ENCODE data around the gene TNPO2.

The TNPO2 gene

DNA sequence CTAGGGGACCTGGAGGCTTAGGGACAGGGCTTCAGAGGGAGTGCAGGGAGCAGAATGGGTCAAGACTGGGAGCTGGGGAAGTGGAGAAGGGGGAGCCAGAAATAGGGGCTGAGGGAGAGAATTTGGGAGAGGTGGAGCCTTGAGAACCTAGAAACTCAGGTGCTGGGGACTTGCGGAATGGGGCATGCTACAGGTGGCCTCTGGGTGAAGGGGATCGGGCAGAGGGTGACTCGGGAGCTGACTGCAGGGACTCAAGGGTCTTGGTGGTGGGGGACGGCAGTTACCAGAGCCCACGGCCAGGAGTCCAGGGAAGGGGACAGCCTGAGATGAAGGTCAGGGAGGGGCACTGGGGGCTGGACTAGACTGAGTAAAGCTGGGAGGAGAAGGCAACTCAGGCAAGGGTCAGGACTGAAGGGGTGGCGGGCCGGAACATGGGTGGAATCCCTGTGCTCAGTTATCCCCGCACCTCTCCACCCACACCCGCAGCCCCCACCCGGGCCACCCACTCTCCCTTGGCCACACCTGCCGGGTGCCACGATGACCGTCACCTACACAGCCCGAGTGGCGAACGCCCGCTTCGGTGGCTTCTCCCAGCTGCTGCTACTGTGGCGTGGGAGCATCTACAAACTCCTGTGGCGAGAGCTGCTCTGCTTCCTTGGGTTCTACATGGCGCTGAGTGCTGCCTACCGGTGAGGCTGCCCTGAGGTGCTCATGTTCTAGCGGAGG is 28.5 kb upstream of the TNPO2 start:
- no peak overlapping the region for H3K4me3 Mint-ChIP-seq
- peaks cover 4% of the 10 kb centered on the region for H3K4me1 Mint-ChIP-seq (ENCODE audit: low read depth)
- H3K36me3 Mint-ChIP-seq (ENCODE audit: low read depth), result peaks cover 12% of the 10 kb centered on the region
- no peak for DNase-seq (ENCODE audit: low spot score)
- peaks cover 17% of the 10 kb centered on the region for H3K27me3 Mint-ChIP-seq (ENCODE audit: low read depth)
- no peak overlapping the region for H3K27ac Mint-ChIP-seq
- peaks cover 6% of the 10 kb centered on the region for H3K9me3 Mint-ChIP-seq

DNA sequence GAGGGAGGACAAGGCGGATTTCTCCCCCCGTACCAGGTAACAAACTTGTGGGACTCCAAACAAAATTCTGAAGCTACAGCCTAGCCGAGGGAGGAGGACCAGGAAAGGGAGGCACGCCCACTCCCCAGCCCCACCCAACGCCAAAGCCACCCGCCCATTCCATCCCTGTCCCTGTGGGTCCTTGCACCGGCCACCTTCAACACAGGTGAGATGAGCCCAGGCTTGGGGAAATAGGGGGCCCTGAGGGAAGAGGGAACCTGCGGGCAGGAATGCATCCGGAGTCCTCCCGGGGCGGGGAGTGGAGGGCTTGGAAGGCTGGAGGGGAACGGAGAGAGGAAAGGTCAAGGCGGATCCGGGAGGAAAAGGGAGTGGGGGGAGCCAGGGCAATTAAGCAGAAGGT is 27.9 kb upstream of the TNPO2 start, which contains the start of gene BEST2:
Gene BEST2 (plus strand): TSS at position 157 of the 400 bp plus-strand sequence. CDS start 802 bp downstream, outside the sequence.
- Mint-ChIP-seq H3K27me3 (ENCODE audit: low read depth) (peaks cover 17% of the 10 kb centered on the region), H3K4me1 (ENCODE audit: low read depth) (peaks cover 4% of the 10 kb centered on the region), H3K9me3 (peaks cover 6% of the 10 kb centered on the region), H3K4me3 (no peak within 1 kb of the TSS), H3K27ac (no peak within 1 kb of the TSS), H3K36me3 (ENCODE audit: low read depth) (peaks cover 18% of the 10 kb centered on the region)
- DNase-seq (ENCODE audit: low spot score), result no peak

DNA sequence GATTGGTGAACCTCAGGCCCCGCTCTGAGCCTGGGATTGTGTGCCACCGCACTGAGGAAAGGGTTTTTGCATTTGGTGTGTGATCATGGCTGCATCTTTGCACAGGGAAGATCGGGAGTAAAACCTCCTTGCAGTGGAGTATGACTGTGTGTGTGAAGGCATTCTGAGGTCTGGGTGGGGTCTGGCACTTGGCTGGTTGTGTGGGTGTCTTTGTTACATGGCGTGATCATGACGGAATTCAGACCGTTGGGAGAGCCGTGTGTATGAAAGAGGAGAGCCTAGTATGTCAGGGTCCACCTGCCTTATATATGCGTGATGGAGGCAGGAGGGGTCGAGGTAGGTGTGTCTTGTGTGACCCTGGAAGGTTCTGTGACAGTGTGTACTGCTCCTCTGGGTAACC is 27.1 kb upstream of the TNPO2 start:
- H3K9me3 Mint-ChIP-seq, result peaks cover 6% of the 10 kb centered on the region

DNA sequence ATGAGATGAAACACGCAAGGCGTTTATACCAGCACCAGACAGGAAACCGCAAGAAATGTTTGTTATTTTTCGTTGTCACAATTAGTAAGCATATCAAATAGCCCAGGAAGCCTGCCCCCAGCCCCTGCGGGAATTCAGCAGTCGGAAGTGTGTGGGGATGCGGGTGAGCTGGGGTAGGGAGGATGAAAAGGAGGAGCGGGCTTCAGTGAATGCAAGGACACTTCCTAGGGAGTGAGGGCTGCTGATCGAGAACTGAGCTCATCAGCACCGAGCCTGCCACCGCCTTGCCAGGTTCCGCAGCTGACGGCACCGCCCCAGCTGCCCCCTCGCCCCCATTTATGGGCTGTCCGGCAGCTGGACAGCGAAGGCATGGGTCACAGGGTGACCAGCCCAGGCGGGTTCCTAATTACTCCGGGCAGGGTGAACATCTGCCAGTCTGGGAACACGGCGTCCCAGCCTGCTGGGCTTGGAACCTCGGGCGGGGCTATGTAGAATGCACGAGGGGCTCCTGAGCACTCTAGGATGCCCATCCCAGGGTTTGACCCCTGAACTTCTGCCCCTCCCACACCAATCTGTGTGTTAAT is 26.3 kb upstream of the TNPO2 start:
- no peak overlapping the region for H3K4me3 Mint-ChIP-seq
- peaks cover 6% of the 10 kb centered on the region for H3K9me3 Mint-ChIP-seq
- peak overlapping the region; percentile 17 for H3K27ac Mint-ChIP-seq
- peaks cover 17% of the 10 kb centered on the region for H3K27me3 Mint-ChIP-seq (ENCODE audit: low read depth)
- peaks cover 29% of the 10 kb centered on the region for H3K36me3 Mint-ChIP-seq (ENCODE audit: low read depth)
- DNase-seq (ENCODE audit: low spot score), result no peak
- peaks cover 4% of the 10 kb centered on the region for H3K4me1 Mint-ChIP-seq (ENCODE audit: low read depth)

More for the DNA sequence above, 27.1 kb upstream of the TNPO2 start:
- Mint-ChIP-seq H3K36me3 (ENCODE audit: low read depth) (peaks cover 22% of the 10 kb centered on the region), H3K27ac (no peak overlapping the region), H3K4me3 (no peak overlapping the region), H3K4me1 (ENCODE audit: low read depth) (peaks cover 4% of the 10 kb centered on the region), H3K27me3 (ENCODE audit: low read depth) (peaks cover 17% of the 10 kb centered on the region)
- no peak for DNase-seq (ENCODE audit: low spot score)

DNA sequence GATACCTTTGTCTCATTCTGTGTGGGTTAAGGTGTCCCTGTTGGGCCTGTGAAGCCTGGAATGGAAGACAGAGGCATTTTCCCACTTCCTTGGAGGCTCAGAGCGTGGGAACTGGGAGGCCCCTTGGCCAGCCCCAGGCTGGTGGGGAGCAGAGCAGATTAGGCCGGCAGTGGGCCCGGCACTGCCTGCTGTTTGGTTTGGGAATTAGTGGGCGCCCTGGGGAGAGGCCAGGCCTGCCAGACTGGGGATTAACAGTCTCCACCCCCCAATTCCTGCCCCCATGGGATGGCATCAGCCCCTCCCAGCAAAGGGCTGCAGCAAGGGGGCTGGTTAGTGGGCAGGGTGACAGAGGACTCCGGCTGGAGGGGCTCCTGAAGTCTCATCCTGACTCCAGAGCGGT is 24.8 kb upstream of the TNPO2 start:
- Mint-ChIP-seq H3K27me3 (ENCODE audit: low read depth) (peaks cover 16% of the 10 kb centered on the region), H3K9me3 (peaks cover 6% of the 10 kb centered on the region), H3K4me1 (ENCODE audit: low read depth) (peaks cover 4% of the 10 kb centered on the region), H3K27ac (no peak overlapping the region), H3K4me3 (no peak overlapping the region), H3K36me3 (ENCODE audit: low read depth) (peaks cover 35% of the 10 kb centered on the region)
- no peak for DNase-seq (ENCODE audit: low spot score)

DNA sequence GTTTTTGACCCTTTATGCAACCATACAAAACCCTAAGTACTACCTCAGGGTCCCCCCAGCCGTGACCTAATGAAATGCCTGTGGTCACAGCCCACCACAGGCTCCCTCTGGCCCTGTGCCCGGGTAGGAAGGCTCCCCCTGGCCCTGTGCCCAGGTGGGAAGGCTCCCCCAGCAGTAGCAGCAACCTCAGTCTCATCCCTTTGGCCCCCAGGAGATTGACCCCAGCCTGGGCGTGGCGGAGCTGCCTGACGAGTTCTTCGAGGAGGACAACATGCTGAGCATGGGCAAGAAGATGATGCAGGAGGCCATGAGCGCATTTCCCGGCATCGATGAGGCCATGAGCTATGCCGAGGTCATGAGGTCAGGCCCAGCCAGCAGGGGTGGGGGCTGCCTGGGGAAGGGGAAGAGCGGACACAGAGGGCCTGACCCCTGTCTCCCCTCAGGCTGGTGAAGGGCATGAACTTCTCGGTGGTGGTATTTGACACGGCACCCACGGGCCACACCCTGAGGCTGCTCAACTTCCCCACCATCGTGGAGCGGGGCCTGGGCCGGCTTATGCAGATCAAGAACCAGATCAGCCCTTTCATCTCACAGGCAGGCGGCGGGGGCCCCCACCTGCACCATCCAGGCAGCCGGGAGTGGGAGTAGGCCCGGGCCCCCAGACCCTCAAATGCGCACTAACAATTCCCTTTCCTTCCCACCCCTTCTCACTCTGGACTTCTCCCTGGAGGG is 21.6 kb upstream of the TNPO2 start:
- H3K27me3 Mint-ChIP-seq (ENCODE audit: low read depth), result peaks cover 3% of the 10 kb centered on the region
- no peak overlapping the region for H3K4me3 Mint-ChIP-seq
- H3K36me3 Mint-ChIP-seq (ENCODE audit: low read depth), result peaks cover 45% of the 10 kb centered on the region
- DNase-seq (ENCODE audit: low spot score), result no peak
- H3K4me1 Mint-ChIP-seq (ENCODE audit: low read depth), result peaks cover 4% of the 10 kb centered on the region
- H3K9me3 Mint-ChIP-seq, result peaks cover 6% of the 10 kb centered on the region
- no peak overlapping the region for H3K27ac Mint-ChIP-seq

DNA sequence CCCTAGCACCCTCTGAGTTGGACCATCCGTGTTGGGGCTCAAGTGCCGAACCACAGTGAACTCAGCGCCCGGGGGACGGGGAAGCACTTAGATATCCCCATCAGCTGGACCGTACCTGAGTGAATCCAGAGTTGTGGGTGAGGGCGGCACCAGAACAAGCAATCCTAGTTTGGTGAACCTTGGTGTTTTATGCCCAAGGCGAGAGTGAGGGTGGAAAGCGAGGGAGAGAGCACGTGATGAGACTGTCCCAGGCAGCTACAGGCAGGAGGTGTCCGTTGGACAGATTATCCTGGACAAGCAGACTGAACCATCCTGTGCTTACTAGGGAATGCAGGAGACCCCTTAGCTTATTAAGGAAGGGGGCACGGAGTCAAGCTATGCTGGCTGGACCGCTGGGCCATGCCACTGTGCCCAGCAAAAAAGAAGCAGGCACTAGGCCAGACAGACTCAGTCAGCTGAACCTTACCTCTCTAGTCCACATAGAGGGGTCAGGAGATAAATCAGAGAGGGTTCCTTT is 14.2 kb upstream of the TNPO2 start:
- peaks cover 28% of the 10 kb centered on the region for H3K36me3 Mint-ChIP-seq (ENCODE audit: low read depth)
- H3K9me3 Mint-ChIP-seq, result no peaks in the 10 kb centered on the region
- no peaks in the 10 kb centered on the region for H3K27me3 Mint-ChIP-seq (ENCODE audit: low read depth)
- H3K4me3 Mint-ChIP-seq, result peak overlapping the region; percentile 100
- peak overlapping the region; percentile 57 for H3K27ac Mint-ChIP-seq
- H3K4me1 Mint-ChIP-seq (ENCODE audit: low read depth), result peaks cover 25% of the 10 kb centered on the region
- DNase-seq (ENCODE audit: low spot score), result no peak

DNA sequence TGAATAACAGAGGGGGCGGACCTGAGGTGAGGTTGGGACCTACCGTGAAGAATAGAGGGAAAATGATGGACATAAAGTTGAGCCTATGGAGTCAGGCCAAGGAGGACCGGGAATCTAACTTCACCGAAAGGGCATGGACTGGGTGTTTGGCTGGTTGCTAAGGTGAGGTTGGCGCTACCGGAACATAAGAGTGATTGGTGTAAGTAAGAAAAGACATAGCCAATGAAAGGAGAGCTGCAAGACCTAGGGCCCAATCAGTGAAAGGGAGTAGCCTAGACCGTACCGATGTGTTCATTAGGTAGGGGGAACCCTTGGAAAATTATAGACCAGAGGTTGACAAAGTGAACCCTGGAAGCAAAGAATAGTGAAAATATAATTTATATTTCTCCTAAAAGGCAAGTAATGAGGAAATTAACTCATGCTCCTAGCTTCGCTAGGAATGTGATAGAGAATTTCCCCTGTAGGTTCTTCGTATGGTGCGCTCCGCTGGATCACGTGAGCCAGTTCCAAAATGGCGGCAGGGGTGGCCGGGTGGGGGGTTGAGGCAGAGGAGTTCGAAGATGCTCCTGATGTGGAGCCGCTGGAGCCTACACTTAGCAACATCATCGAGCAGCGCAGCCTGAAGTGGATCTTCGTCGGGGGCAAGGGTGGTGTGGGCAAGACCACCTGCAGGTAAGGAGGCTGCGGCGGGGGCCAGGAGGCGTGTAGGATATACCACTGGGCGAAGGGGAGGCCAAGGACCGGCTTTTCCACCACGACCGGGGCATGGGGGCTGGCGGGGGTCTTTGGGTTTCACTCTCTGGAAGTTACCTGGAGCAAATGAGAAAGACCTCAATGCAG is 13.5 kb upstream of the TNPO2 start, which contains the start of gene GET3:
Gene GET3 (plus strand): TSS at position 503 of the 840 bp plus-strand sequence. CDS start 9 bp downstream, at position 512.
- Mint-ChIP-seq H3K4me1 (ENCODE audit: low read depth) (peaks cover 27% of the 10 kb centered on the region), H3K27ac (peak within 1 kb of the TSS; percentile 97), H3K9me3 (no peaks in the 10 kb centered on the region), H3K4me3 (peak within 1 kb of the TSS; percentile 100), H3K27me3 (ENCODE audit: low read depth) (no peaks in the 10 kb centered on the region), H3K36me3 (ENCODE audit: low read depth) (peaks cover 30% of the 10 kb centered on the region)
- peak; percentile 80 for DNase-seq (ENCODE audit: low spot score)

DNA sequence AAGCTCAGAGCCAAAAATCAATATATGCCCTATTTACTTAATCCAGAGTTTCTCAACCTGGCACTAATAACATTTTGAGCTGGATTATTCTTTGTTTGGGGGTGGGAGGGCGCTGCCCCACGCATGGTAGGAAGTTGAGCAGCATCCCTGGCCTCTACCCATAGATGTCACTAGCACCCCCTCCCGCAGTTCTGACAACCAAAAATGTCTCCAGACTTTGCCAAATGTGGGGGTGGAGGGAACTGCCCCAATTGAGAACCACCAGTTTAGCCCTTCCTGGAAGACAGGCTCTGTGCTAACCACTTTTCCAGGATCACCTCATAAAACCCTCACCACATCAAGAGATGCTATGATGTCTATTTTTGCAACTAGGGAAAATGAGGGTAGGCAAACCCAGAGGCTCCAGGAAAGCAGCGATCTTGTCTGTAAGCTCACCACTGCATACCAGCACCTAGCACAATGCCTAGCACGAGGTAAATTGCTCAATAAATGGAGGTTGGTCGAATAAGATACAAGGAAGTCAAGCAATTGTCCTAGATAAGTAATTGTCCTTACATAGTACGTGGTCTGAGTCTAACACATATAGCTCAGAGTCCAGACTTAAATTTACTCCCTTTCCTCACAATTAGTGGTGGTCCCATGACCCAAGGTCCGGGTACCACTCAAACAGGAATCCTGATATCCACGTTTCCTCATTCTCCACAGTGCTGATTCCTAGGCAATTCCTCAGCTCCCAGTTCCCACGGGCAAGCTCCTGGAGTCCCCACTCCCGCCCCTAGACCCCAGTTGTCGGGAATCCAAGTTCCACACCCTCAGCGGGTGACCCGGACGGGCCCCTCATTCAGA is 9.9 kb upstream of the TNPO2 start:
- DNase-seq (ENCODE audit: low spot score), result peak; percentile 66
- Mint-ChIP-seq H3K4me1 (ENCODE audit: low read depth) (peaks cover 29% of the 10 kb centered on the region), H3K4me3 (peak overlapping the region; percentile 85), H3K36me3 (ENCODE audit: low read depth) (peaks cover 41% of the 10 kb centered on the region), H3K27me3 (ENCODE audit: low read depth) (no peaks in the 10 kb centered on the region), H3K27ac (peak overlapping the region; percentile 87), H3K9me3 (no peaks in the 10 kb centered on the region)

DNA sequence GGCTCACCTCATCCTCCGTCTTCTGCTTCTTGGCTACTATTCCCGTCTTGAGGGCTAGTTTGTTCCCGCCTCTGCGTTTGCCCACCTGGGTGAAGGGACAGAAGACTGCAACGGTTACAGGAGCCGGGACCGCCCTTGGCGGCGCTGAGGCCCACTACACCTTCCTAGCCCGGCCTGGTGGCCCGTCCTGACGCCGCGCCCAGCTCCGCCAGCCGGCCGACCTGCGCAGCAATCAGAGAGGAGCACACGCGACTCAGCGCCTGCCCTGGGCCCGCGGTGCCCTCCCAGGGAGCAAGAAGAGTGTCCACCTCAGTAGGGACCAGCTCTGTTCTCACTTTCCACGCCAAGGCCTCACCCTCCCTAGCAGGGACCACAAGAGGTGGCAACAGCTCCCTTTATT is 7.6 kb upstream of the TNPO2 start:
- peaks cover 14% of the 10 kb centered on the region for H3K4me1 Mint-ChIP-seq (ENCODE audit: low read depth)

DNA sequence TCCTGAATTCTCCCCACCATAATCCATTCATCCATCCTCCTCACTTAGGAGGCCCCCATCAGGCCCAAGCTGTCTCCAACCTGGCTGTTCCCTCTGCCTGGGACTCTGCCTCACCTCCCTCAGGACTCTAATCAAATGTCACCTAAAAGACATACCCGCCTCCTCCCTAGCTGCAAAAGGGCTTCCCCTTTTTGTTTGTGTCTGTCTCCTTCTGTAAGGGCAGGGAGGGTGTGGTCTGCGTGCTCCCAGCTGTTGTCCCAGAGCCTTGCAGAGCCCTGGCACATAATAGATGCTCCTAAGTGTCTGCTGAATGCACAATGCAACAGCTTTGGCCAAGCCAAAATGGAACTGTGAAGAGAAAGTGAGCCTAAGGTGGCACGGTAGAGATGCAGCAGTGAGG is 6.3 kb upstream of the TNPO2 start:
- Mint-ChIP-seq H3K4me1 (ENCODE audit: low read depth) (peaks cover 14% of the 10 kb centered on the region), H3K27me3 (ENCODE audit: low read depth) (no peaks in the 10 kb centered on the region), H3K36me3 (ENCODE audit: low read depth) (peaks cover 48% of the 10 kb centered on the region), H3K9me3 (no peaks in the 10 kb centered on the region), H3K27ac (no peak overlapping the region), H3K4me3 (no peak overlapping the region)
- no peak for DNase-seq (ENCODE audit: low spot score)

More for the DNA sequence above, 7.6 kb upstream of the TNPO2 start:
- Mint-ChIP-seq H3K36me3 (ENCODE audit: low read depth) (peaks cover 48% of the 10 kb centered on the region), H3K9me3 (no peaks in the 10 kb centered on the region), H3K27ac (no peak overlapping the region), H3K4me3 (no peak overlapping the region), H3K27me3 (ENCODE audit: low read depth) (no peaks in the 10 kb centered on the region)
- DNase-seq (ENCODE audit: low spot score), result no peak

DNA sequence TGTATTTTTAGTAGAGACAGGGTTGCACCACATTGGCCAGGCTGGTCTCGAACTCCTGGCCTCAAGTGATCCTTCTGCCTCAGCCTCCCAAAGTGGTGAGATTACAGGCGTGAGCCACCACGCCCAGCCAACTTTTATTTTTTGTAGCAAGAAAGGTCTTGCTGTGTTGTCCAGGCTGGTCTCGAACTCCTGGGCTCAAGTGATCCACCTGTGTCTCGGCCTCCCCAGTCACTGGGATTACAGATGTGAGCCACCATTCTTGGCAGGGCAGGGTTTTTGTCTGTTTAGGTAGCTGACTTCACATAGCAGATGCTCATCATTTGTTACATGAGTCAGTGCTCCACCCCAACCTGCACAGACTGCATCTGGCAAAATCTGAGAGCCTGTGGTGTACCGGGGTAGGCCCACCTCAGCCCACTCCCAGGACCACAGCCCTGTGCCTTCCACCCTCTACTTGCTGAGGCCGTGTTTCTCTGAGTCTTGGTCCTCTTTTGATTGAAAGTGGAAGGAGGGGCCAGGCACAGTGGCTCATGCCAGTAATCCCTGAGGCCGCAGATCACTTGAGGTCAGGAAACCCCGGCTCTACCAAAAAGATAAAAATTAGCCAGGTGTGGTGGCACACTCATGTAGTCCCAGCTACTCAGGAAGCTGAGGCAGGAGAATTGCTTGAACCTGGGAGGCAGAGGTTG is 4.2 kb upstream of the TNPO2 start:
- no peak for DNase-seq (ENCODE audit: low spot score)
- Mint-ChIP-seq H3K4me1 (ENCODE audit: low read depth) (peaks cover 14% of the 10 kb centered on the region), H3K36me3 (ENCODE audit: low read depth) (peaks cover 39% of the 10 kb centered on the region), H3K9me3 (no peaks in the 10 kb centered on the region), H3K27me3 (ENCODE audit: low read depth) (no peaks in the 10 kb centered on the region), H3K27ac (no peak overlapping the region), H3K4me3 (no peak overlapping the region)

Data from T-helper 2 cell treated with Interferon-gamma antibody and Interleukin-4, amounts not matched to agents 5 μg/mL and 100 μg/mL, for 36 hours (primary cell).